Measurements from ENCODE around the gene SKAP1.

The SKAP1 gene

DNA sequence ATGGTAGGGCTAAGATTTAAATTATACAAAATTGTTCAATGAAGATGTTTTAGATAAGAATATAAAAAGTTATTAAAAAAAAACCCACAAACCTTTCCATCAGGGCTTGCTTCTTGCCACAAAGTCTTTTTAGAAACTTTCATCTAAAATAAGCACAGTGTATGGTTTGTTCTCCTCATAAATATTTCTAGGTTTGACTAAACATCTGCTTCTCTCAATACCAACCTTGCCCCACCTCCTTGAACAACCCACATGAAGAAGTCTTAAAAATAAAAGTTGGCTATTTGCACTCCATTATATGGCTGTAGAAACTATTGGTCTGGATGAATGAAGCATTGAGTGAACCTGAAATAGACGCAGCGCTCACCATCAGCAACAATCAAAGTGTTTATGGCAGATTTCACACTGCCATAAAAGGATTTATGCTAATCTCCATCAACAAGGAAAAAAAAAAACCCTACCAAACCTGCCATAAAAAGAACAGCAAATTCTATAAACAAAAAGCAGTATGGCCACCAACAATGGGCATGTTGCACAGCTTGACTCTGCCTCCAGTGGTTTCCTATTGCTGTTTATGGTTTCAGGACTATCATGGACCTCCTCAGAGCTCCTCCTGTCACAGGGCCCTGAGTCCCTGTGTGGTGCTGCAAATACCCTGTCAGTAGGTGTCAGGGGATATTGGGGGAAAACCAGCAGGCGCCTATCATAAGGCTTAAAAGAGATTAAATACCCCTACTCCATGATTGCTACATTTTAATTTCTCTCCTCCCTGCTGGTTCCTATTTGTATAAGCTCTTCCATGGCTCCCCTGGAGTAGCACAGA lies 284.8 kb downstream of the SKAP1 start:
- H3K36me3 ChIP-seq (replicated peaks; ENCODE audit: insufficient read depth, low read length): no peaks in the 10 kb centered on the region
- H3F3A ChIP-seq (ENCODE audit: insufficient read depth, low read length): no peaks in the 10 kb centered on the region
- TF ChIP-seq EZH2phosphoT487 (IDR thresholded peaks at IDR 0.05; ENCODE audit: low read length): no peak
- peaks cover 6% of the 10 kb centered on the region; the same call in 1 of the 2 replicates for H3K4me1 ChIP-seq (ENCODE audit: low read length)
- H3K9me3 ChIP-seq (replicated peaks; ENCODE audit: insufficient read depth, low read length): no peaks in the 10 kb centered on the region
- H2AFZ ChIP-seq (ENCODE audit: low read length): no peak overlapping the region
- DNase-seq: no peak
- H3K27ac ChIP-seq (ENCODE audit: low read length): no peak overlapping the region
- no peaks in the 10 kb centered on the region for H4K20me1 ChIP-seq (ENCODE audit: insufficient read depth, low read length)
- H3K79me2 ChIP-seq (ENCODE audit: low read length): no peaks in the 10 kb centered on the region
- no peak overlapping the region for H3K4me2 ChIP-seq (ENCODE audit: low read depth, low read length)
- H3K9me2 ChIP-seq (replicated peaks; ENCODE audit: insufficient read depth, low read length): no peaks in the 10 kb centered on the region
- no peak overlapping the region for H3K9ac ChIP-seq (ENCODE audit: low read length)
- H3K4me3 ChIP-seq (ENCODE audit: low read length): no peak overlapping the region
- H3K27me3 ChIP-seq (replicated peaks; ENCODE audit: insufficient read depth, low read length): no peaks in the 10 kb centered on the region

DNA sequence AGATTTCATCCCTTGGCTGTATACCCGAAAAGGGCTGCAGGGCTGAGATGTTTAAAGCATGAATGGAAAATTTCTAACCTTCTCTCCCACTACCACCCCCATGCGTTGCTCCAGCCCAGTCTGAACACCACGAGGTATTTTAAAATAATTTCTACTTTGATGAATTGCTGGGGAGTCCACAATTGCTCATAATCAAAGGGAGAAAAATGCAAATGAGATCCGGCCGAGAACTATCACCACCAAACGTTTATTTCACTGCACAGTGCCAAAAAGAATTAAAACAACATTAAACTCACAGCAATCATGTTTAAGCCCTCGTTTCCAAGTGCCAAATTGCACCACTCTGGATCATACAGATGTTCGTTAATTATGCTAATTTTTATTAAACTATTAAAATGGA lies 285.8 kb downstream of the SKAP1 start:
- TF ChIP-seq EZH2 (optimal IDR thresholded peaks at IDR 0.05; ENCODE audit: low read depth, low read length): no peak
- TF ChIP-seq, protein P1, sequence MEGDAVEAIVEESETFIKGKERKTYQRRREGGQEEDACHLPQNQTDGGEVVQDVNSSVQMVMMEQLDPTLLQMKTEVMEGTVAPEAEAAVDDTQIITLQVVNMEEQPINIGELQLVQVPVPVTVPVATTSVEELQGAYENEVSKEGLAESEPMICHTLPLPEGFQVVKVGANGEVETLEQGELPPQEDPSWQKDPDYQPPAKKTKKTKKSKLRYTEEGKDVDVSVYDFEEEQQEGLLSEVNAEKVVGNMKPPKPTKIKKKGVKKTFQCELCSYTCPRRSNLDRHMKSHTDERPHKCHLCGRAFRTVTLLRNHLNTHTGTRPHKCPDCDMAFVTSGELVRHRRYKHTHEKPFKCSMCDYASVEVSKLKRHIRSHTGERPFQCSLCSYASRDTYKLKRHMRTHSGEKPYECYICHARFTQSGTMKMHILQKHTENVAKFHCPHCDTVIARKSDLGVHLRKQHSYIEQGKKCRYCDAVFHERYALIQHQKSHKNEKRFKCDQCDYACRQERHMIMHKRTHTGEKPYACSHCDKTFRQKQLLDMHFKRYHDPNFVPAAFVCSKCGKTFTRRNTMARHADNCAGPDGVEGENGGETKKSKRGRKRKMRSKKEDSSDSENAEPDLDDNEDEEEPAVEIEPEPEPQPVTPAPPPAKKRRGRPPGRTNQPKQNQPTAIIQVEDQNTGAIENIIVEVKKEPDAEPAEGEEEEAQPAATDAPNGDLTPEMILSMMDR (IDR thresholded peaks at IDR 0.05; ENCODE audit: low read length): no peak
- TF ChIP-seq EZH2phosphoT487 (IDR thresholded peaks at IDR 0.05; ENCODE audit: low read length): no peak
- no peaks in the 10 kb centered on the region for H3K27me3 ChIP-seq (replicated peaks; ENCODE audit: insufficient read depth, low read length)
- no peaks in the 10 kb centered on the region for H3K79me2 ChIP-seq (ENCODE audit: low read length)
- H3K4me3 ChIP-seq (ENCODE audit: low read length): no peak overlapping the region
- no peaks in the 10 kb centered on the region for H3K36me3 ChIP-seq (replicated peaks; ENCODE audit: insufficient read depth, low read length)
- DNase-seq: no peak
- no peak overlapping the region for H3K27ac ChIP-seq (ENCODE audit: low read length)
- H3K4me1 ChIP-seq (ENCODE audit: low read length): peaks cover 6% of the 10 kb centered on the region; the same call in 1 of the 2 replicates
- no peak overlapping the region for H2AFZ ChIP-seq (ENCODE audit: low read length)
- no peak overlapping the region for H3K4me2 ChIP-seq (ENCODE audit: low read depth, low read length)
- no peak overlapping the region for H3K9ac ChIP-seq (ENCODE audit: low read length)
- no peaks in the 10 kb centered on the region for H4K20me1 ChIP-seq (ENCODE audit: insufficient read depth, low read length)
- H3K9me3 ChIP-seq (replicated peaks; ENCODE audit: insufficient read depth, low read length): no peaks in the 10 kb centered on the region
- H3F3A ChIP-seq (ENCODE audit: insufficient read depth, low read length): no peaks in the 10 kb centered on the region
- H3K9me2 ChIP-seq (replicated peaks; ENCODE audit: insufficient read depth, low read length): no peaks in the 10 kb centered on the region

DNA sequence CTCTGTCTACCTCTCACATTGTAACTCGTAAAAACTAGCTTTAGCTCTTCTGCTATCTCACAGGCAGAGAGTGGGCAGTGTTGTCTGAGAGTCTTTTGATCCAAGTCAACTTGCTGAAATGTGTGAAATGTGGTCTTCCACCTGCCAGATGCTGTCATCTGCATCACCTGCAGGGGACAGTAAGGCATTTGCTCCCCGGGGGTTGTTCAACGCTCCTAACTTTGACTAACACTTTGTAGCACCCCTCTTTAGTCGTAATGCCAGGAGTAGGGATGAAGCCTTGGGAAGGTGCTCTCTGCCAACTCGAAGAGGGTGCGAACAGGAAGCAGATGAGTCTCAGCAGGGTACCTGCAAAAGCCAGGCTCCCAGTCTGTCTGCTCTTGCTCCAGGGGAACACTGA lies 286.4 kb downstream of the SKAP1 start:
- H3K4me3 ChIP-seq (ENCODE audit: low read length): no peak overlapping the region
- H3K9ac ChIP-seq (ENCODE audit: low read length): no peak overlapping the region
- H3K36me3 ChIP-seq (replicated peaks; ENCODE audit: insufficient read depth, low read length): no peaks in the 10 kb centered on the region
- no peak overlapping the region for H2AFZ ChIP-seq (ENCODE audit: low read length)
- H3K9me2 ChIP-seq (replicated peaks; ENCODE audit: insufficient read depth, low read length): no peaks in the 10 kb centered on the region
- no peak overlapping the region for H3K4me2 ChIP-seq (ENCODE audit: low read depth, low read length)
- no peak for DNase-seq
- no peaks in the 10 kb centered on the region for H3K9me3 ChIP-seq (replicated peaks; ENCODE audit: insufficient read depth, low read length)
- no peaks in the 10 kb centered on the region for H3F3A ChIP-seq (ENCODE audit: insufficient read depth, low read length)
- no peaks in the 10 kb centered on the region for H4K20me1 ChIP-seq (ENCODE audit: insufficient read depth, low read length)
- no peaks in the 10 kb centered on the region for H3K27me3 ChIP-seq (replicated peaks; ENCODE audit: insufficient read depth, low read length)
- no peak overlapping the region for H3K27ac ChIP-seq (ENCODE audit: low read length)
- no peaks in the 10 kb centered on the region for H3K79me2 ChIP-seq (ENCODE audit: low read length)
- peaks cover 6% of the 10 kb centered on the region; the same call in 1 of the 2 replicates for H3K4me1 ChIP-seq (ENCODE audit: low read length)
- TF ChIP-seq EZH2phosphoT487 (IDR thresholded peaks at IDR 0.05; ENCODE audit: low read length): no peak
- TF ChIP-seq EZH2 (optimal IDR thresholded peaks at IDR 0.05; ENCODE audit: low read depth, low read length): no peak
- TF ChIP-seq, protein P1 (IDR thresholded peaks at IDR 0.05; ENCODE audit: low read length): no peak

DNA sequence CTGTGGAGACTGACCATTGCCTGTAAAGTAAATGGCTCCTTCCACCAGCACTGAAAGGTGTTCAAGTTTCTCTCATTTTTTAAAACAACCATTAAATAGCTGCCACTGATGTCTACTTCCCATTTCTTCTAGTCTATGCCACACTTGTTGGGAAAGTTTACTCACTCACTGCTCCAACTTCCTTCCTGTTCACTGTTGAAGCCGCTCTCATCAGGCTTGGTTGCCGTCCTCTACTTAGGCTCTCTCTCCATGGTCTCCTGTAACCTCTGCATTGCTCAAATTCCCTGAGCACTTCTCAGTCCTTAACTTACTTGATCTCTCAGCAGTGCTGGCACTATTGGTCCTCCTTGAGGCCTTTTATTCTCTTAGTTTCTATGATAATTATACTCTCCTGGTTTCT lies 290.1 kb downstream of the SKAP1 start:
- Histone ChIP-seq H3F3A (ENCODE audit: insufficient read depth, low read length) (no peaks in the 10 kb centered on the region), H4K20me1 (ENCODE audit: insufficient read depth, low read length) (no peaks in the 10 kb centered on the region), H3K4me2 (ENCODE audit: low read depth, low read length) (no peak overlapping the region), H3K9me3 (replicated peaks; ENCODE audit: insufficient read depth, low read length) (no peaks in the 10 kb centered on the region), H3K79me2 (ENCODE audit: low read length) (no peaks in the 10 kb centered on the region), H3K4me1 (ENCODE audit: low read length) (no peaks in the 10 kb centered on the region), H3K9ac (ENCODE audit: low read length) (no peak overlapping the region), H3K27me3 (replicated peaks; ENCODE audit: insufficient read depth, low read length) (no peaks in the 10 kb centered on the region), H3K27ac (ENCODE audit: low read length) (no peak overlapping the region), H3K36me3 (replicated peaks; ENCODE audit: insufficient read depth, low read length) (no peaks in the 10 kb centered on the region), H2AFZ (ENCODE audit: low read length) (no peak overlapping the region), H3K4me3 (ENCODE audit: low read length) (no peak overlapping the region), H3K9me2 (replicated peaks; ENCODE audit: insufficient read depth, low read length) (no peaks in the 10 kb centered on the region)
- TF ChIP-seq, protein P1 (IDR thresholded peaks at IDR 0.05; ENCODE audit: low read length): no peak
- TF ChIP-seq EZH2phosphoT487 (IDR thresholded peaks at IDR 0.05; ENCODE audit: low read length): no peak
- TF ChIP-seq EZH2 (optimal IDR thresholded peaks at IDR 0.05; ENCODE audit: low read depth, low read length): no peak
- DNase-seq: no peak
